ENCODE data around the gene LZTFL1. TPM values are rescaled to one million over a fixed set of nuclear protein-coding genes. Genes with fewer than 3 reads are reported as not detected.

LZTFL1 gene, protein sequence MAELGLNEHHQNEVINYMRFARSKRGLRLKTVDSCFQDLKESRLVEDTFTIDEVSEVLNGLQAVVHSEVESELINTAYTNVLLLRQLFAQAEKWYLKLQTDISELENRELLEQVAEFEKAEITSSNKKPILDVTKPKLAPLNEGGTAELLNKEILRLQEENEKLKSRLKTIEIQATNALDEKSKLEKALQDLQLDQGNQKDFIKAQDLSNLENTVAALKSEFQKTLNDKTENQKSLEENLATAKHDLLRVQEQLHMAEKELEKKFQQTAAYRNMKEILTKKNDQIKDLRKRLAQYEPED
- 10 to 100 TPM in 2 of 4 donors, 1 to 10 TPM in 2; 6.4 to 14.3 (median 12.0) TPM for total RNA-seq

DNA sequence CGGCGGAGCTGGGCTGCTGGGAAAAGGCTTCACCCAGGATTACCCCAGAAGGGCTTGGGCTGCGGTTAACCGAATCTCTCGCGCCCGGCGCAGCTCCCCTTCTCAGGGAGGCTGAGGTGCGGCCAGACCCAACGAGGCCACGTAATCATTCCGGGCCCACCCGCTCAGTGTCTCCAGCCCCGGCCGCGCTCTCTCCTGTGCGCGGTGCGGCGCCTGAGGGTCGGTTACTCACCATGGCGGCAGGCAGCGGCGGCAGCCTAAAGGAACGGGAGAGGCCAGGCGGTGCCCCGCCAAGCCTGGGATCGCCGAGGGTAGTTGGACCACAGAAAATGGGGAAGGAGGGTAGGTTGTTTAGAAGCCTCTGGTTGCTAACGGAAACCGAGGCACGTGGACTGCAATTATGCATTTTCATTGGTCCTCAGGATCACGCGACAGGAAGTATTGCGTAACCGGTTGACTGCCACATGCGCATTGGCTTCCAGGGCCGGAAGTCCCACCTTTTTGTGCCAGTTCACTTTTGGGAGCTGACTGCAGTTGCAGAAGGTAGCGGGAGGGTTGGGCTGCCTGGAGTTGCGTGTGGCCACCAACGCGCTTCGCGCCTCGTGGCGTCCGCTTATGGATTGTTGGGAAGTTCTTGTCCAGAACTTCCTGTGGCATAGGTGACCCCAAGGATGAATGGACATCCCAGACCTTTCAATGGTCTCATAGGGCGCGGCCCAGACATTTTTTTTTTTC lies at the start of gene LZTFL1:
Gene LZTFL1 (minus strand): TSS at position 363 of the 735 bp plus-strand sequence. CDS start 128 bp downstream, at position 235.
- peak; percentile 72 for DNase-seq
- peaks cover 0 to 3% (median 0%) of the 10 kb centered on the region in 4 donors for H3K27me3 ChIP-seq
- WGBS, 2 donors, result 0 to 8% methylated on average over 3 to 10 of the region's 49 CpGs
- peak within 1 kb of the TSS; percentile 63 to 99 (median 87) for H3K4me3 ChIP-seq
- H3K27ac ChIP-seq, result peak within 1 kb of the TSS; percentile 7 to 75 (median 46)
- peak in 1 of 4 donors; percentile 15 for TF ChIP-seq POLR2A (IDR thresholded peaks at IDR 0.05)
- TF ChIP-seq, protein P1, sequence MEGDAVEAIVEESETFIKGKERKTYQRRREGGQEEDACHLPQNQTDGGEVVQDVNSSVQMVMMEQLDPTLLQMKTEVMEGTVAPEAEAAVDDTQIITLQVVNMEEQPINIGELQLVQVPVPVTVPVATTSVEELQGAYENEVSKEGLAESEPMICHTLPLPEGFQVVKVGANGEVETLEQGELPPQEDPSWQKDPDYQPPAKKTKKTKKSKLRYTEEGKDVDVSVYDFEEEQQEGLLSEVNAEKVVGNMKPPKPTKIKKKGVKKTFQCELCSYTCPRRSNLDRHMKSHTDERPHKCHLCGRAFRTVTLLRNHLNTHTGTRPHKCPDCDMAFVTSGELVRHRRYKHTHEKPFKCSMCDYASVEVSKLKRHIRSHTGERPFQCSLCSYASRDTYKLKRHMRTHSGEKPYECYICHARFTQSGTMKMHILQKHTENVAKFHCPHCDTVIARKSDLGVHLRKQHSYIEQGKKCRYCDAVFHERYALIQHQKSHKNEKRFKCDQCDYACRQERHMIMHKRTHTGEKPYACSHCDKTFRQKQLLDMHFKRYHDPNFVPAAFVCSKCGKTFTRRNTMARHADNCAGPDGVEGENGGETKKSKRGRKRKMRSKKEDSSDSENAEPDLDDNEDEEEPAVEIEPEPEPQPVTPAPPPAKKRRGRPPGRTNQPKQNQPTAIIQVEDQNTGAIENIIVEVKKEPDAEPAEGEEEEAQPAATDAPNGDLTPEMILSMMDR (IDR thresholded peaks at IDR 0.05), result peak in 1 of 6 experiments; percentile 3
- H3K36me3 ChIP-seq, result peaks cover 0 to 10% (median 0%) of the 10 kb centered on the region in 3 donors
- H3K9me3 ChIP-seq, result no peaks in the 10 kb centered on the region
- intact Hi-C loops (cut with DNase I), result no loop called here
- peaks cover 6 to 17% (median 9%) of the 10 kb centered on the region in 3 donors for H3K4me1 ChIP-seq

DNA sequence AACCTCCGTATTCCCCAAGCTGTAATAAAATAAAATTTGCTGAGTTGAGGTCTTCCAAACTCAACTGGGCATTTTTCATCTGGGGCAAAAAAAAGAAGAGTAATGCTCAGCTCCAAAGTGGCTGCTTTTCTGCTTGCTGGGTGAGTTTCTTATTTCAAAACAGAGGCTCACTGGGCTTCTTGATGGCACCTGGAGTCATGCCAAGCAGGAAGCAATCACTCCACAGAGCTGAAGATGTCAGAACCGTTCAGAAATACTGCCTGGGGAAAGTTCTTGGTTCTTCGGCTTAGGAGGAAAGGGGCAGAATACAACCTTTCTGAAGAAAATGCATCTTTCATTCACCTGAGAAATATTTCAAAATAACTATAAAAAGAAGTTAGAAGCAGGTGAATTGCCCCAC lies 48.5 kb upstream of the LZTFL1 start:
- TF ChIP-seq POLR2A (IDR thresholded peaks at IDR 0.05), result no peak
- TF ChIP-seq, protein P1 (IDR thresholded peaks at IDR 0.05), result no peak
- Histone ChIP-seq H3K36me3 (no peaks in the 10 kb centered on the region), H3K4me3 (no peak overlapping the region), H3K27ac (no peak overlapping the region), H3K4me1 (peaks cover 0 to 15% (median 0%) of the 10 kb centered on the region in 3 donors), H3K9me3 (no peaks in the 10 kb centered on the region), H3K27me3 (no peaks in the 10 kb centered on the region)
- intact Hi-C loops (cut with DNase I), result no loop called here
- WGBS, 2 donors, result 21 to 22% methylated on average over 3 of the region's 3 CpGs
- no peak for DNase-seq

DNA sequence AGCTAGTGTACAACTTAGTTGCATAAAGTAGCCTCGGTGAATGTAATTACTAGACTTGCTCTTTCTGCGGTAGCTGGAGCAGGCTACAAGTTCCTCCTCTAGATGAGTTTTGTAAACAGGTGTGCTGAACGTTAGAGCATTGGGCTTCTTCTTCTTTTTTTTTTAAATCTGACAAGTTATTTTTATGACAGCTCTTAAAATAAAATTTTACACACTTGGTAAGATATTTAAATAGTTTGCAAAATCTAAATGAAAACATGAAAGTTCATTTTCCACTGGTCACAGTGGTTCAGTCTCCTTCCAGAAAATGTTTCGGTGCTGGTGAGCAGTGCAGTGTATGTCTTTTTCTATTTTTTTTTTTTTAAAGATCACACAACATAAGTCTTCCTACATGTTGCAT lies 47.4 kb upstream of the LZTFL1 start:
- Histone ChIP-seq H3K4me1 (peaks cover 0 to 7% (median 0%) of the 10 kb centered on the region in 3 donors), H3K36me3 (no peaks in the 10 kb centered on the region), H3K9me3 (no peaks in the 10 kb centered on the region), H3K4me3 (no peak overlapping the region), H3K27me3 (peaks cover 0 to 4% (median 0%) of the 10 kb centered on the region in 4 donors), H3K27ac (no peak overlapping the region)
- no peak for DNase-seq
- TF ChIP-seq, protein P1 (IDR thresholded peaks at IDR 0.05), result no peak
- TF ChIP-seq POLR2A (IDR thresholded peaks at IDR 0.05), result no peak
- intact Hi-C loops (cut with DNase I), result no loop called here
- WGBS, 2 donors, result 73 to 81% methylated on average over 4 of the region's 4 CpGs

DNA sequence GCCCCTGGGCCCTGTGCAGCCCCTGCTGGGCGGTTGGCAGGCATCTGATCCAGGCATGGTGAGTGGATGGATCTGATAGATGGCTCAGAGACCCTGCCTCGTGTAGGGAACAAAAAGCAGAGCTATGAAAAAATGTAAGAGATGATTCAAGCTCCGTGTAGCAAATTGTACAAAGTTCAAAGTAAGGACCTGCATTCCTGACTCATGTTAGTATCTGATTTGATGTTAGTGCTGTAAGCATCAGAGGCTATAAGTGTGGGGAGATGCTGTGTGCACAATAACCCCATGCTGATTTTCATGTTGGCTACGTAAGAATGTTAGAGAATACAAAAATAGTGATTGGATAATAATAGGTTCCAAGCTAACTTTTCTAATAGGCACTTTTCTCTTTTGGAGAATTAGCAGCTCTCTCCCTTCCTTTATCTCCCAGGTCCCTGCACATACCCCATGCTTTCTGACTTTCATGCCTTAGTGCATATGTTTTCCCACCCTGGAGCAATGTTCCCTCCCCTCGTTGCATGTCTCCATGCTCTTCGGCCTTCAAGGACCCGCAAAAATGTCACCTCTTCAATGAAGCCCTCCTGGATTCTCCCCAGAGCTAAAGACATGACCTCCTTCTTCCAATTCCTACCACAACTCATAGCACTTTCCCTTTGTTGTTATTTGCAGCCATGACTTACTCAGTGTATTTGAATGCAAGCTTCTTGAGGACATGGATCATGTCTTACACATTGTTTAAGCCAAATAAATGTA lies 46.0 kb upstream of the LZTFL1 start:
- Histone ChIP-seq H3K4me1 (peaks cover 0 to 7% (median 0%) of the 10 kb centered on the region in 3 donors), H3K27me3 (peaks cover 0 to 6% (median 0%) of the 10 kb centered on the region in 4 donors), H3K4me3 (no peak overlapping the region), H3K36me3 (no peaks in the 10 kb centered on the region), H3K27ac (no peak overlapping the region), H3K9me3 (no peaks in the 10 kb centered on the region)
- TF ChIP-seq POLR2A (IDR thresholded peaks at IDR 0.05), result no peak
- TF ChIP-seq, protein P1 (IDR thresholded peaks at IDR 0.05), result no peak
- intact Hi-C loops (cut with DNase I), result no loop called here
- no peak for DNase-seq
- 62 to 77% methylated on average over 6 of the region's 7 CpGs for WGBS, 2 donors

Measured in esophagus squamous epithelium (tissue), 5 donors.